CD4-positive, alpha-beta T cell treated with Interleukin-10 for 1 hour (primary cell): ENCODE measurements around the gene GTF2H3.

ENCODE experiments used
- DNase-seq: peaks from one replicate; pipeline ENCODE4 v3.0.0-alpha.2; 2020

The GTF2H3 gene

DNA sequence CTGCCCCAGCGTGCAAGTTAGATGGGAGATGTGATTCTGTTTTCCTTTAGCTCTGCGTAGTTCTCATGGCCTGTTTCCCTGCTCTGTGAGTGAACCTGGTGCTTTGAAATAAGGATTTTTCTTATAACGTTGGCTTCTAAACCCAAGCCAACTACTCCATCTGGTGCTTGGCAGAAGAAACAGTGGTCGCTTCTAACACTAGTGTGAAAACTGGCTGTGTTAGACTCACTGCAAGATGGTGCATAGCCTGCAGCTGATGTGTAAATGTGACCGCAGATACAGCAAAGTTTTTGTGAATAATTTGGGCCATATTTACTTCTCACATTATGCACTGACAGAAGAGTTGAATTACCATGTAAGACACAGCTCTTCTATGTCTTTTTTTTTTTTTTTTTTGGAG, 12.2 kb downstream of the GTF2H3 start:
- no peak for DNase-seq

DNA sequence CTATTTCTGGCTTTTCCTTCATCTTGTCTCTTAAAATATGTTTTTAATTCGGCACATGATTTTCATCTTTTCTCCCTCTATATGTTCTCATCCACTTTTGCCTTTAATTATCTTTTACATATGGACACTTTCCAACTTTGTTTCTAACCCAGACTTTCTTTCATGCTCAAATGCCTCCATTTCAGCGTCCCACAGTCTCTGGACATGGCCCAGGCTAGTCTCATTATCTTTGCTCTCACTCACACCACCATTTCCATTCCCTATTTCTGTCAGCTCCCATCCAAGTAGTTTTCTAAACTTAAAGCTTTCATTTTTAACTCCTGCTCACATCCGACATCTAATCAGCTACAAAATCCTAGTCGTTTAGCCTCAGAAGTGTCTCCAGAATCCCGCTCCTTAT, 14.8 kb downstream of the GTF2H3 start:
- DNase-seq, result no peak

DNA sequence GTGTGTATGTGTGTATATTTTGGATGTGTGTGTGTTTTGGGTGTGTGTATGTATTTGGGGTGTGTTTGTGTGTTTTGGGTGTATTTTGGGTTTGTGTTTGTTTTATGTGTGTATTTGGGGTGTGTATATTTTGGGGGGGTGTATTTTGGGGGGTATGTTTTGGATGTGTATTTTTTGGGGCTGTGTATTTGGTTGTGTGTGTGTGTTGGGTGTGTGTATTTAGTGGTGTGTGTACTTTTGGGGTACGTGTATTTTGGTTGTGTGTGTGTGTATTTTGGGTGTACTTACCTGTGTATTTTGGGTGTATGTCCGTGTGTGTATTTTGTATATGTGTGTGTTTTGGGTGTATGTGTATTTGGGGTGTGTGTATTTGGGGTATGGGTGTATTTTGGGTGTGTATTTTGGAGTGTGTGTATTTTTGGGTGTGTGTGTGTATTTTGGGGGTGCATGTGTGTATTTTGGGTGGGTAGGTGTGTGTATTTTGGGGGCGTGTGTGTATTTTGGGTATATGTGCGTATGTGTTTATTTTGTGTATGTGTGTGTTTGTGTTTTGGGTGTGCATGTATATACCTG, 20.6 kb downstream of the GTF2H3 start:
- DNase-seq, result no peak

DNA sequence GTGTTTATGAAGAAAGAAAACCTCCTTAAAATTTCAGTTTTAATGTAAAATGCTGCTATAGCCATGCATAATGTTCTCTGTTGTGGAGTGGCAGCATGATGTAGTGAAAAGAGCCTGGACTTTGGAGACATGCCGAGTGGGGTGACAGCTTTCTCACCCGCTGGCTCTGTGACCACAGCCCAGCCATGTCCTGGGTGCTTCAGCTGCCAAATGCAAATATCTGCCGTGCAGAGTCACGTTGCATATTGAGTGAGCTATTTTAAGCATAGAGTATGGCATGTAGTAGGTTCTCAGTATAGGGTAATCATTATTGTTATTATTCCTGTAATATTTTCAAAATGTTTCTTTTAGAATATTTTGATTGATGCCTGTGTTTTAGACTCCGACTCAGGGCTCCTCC, 21.8 kb downstream of the GTF2H3 start:
- DNase-seq, result no peak

DNA sequence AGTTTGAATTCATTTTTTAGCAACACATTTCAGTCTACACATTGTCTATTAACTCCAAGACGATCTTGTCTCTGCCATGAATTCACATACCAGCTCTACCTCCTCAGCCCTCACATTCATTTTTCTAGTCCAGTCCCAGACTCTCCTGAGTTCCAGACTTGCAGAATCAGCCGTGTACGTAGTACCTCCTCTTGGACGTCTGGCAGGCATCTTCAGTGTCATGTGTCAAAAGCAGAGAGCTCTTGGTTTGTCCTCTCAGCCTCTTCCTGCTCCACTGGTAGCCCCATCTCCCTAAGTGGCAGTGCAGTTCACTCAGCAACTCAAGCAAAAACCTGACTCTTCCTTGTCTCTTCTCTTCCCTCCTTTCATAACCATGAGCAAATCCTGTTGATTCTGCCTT, 22.8 kb downstream of the GTF2H3 start:
- DNase-seq, result no peak

DNA sequence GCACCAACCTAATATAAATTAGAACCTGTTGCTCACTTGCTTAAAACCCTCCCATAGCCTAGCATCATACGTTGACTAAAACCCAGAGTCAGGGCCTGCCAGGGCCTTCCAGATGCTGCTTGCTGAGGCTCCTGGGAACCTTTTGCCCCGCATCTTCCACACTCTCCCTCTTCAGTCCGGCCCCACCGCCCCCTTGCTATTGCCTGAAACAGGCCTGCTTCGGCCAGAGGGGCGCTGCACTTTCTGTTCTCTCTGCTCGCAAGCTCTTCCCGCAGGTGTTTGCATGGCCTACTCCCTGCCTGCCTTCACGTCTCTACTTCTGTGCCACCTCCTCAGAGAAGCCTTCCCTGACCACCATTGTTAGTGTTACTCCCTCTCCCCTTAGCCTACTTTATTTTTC, 23.6 kb downstream of the GTF2H3 start:
- no peak for DNase-seq

DNA sequence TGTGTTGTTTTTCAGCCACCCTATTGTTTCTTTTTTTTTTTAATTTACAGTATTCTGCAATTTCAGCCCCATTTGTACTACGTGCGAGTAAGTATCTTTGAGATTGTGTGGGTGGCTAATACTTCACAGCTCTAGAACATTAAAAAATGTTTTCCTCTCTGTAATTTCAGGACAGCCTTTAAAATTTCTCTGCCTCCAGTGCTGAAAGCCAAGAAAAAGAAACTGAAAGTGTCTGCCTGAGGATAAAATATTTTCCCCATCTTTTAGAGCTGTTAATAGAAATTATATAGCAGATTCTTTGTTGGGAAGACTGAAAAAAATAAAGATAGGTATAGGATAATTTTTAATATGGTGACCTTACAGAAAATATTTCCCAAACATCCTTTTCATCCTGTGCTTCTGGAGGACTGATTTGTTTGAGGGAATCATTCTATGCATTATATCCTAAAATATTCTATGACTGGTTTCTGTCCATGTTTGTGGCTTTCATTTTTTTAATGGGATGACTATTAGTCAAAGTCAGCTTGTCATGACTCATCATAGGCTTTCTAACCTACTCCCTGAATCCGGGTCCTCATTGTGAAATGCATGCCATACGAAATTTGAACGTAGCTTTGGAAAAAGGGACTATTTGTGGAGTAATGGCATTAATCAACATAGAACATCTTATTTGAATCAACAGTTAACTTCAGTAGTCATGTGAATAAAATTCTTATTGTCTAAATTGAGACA, 26.5 kb downstream of the GTF2H3 start:
- DNase-seq, result no peak

DNA sequence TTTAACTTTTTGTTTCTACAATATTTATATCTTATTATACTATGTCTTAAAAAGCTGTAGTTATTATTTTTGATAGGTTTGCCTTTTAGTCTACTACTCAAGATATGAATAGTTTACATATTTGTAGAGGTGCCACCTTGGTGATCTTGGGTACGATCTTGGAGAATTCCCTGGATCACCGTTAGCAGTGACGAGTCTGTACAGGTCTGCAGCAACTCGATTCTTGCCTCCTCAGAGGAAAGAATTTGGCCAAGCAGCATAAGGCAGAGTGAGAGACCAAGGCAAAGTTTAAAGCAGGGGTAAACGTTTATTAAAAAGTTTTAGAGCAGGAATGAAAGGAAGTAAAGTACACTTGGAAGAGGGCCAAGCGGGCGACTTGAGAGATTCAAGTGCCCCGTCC, 34.1 kb downstream of the GTF2H3 start:
- DNase-seq, result no peak

DNA sequence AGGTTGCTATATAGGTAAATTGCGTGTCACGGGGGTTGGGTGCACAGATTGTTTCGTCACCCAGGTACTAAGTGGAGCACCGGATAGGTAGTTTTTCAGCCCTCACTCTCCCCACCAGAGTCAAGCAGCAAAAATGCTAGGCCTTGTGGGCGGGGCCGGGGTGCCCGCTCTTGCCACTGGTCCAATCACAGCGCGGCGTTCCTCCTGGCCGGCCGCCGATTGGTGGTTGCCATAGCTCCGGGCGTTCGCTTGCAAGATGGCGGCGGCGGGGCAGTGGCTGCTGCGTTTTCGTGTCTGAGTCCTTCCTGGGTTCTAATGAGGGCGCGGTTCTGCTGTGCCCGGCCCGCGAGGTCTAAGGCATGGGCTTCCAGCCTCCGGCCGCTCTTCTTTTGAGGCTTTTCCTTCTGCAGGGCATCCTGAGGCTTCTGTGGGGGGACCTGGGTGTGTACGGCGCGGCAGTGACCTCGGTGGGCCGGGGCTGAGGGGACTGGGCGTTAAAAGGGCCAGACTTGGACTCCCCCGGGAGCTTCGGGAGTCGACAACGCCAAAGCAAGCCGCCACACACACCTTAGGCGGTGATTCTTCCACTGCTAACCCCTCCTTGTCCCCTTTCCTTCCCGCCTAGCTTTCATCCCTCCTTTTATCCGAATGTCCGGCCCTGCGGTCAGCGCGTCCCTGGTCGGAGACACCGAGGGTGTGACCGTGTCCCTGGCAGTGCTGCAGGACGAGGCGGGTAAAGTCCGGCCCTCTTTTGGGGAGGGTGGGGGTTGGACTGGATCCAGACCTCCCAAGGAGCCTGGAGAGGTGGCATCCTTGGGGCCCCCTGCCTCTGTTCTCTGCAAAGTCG, 37.5 kb downstream of the GTF2H3 start, which contains the start of gene TCTN2:
TCTN2 (plus strand) TSS at position 232 of the 847 bp plus-strand sequence; CDS start at position 360, 128 bp downstream.
- peak; percentile 95 for DNase-seq

DNA sequence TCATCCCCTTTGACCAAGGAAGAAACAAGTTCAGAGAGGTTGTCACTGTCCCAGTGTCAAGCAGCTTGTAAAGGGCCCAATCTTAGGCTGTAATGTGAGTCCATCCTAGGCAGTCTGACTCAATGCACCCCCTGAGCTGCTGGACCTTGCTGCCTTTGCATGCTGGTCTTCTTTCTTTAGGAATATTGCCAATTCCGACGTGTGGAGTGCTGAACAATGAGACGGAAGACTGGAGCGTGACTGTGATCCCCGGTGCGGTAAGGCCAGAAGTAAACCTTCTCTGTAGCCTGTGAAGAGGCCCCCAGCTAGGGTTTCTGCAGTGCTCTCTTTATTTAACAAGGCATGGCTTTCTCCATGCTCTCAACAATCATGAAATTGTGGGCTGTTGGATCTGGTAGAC, 38.2 kb downstream of the GTF2H3 start:
- no peak for DNase-seq

DNA sequence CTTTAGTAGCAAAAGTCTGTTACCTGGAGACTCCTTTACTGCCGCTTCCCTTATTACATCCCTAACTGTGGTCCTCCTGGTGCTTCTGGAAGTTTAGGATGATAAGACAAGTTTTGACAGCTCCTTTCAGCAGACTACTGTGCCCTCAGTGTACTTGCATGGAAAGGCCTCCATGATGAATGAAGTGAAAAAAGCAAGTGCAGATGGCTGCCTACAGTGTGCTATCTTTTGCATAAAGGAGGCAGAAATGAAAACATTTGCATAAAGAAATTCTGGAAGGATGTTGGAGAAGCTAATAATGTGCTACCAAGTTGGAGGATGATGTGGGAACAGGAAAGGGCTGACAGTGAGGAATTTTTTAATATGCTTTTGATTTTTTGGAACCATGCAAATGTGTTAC, 41.8 kb downstream of the GTF2H3 start:
- no peak for DNase-seq

DNA sequence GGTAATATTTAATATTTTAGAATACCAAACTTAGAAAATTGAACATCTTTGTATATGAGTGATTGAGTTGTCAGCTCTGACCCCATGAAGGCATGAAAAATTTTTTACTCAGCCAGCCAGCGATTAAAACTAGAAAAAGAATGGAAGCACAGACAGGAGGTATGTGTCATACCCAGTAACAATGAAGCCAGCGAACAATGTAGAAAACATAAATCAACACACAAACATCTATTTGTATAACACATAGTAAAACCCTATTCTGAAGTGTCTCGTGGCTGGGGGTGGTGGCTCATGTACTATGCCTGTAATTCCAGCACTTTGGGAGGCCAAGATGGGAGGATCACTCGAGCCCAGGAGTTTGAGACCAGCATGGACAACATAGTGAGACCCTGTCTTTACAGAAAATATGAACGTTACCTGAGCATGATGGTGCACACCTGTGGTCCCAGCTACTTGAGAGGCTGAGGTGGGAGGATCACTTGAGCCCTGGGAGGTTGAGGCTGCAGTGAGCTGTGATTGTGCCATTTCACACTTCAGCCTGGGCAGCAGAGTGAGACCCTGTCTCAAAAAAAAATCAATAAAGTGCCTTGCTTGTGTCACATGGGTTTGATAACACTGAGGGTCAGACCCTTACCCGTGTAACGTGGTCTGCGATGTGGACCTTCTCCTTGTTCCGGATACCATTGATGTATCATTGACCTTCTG, 43.1 kb downstream of the GTF2H3 start:
- no peak for DNase-seq

DNA sequence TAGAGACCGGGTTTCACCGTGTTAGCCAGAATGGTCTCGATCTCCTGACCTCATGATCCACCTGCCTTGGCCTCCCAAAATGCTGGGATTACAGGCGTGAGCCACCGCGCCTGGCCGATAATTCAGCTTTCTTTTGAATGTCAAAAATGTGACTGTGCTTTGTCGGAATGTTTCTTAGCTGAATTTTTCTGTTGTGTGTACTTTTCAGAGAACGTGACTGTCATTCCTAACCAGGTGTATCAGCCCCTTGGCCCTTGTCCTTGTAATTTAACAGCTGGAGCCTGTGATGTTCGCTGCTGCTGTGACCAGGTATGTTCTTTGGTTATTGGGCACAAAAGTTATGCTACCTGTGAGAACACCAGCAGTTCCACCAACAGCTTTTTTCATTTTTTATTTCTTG, 45.4 kb downstream of the GTF2H3 start:
- DNase-seq, result no peak

DNA sequence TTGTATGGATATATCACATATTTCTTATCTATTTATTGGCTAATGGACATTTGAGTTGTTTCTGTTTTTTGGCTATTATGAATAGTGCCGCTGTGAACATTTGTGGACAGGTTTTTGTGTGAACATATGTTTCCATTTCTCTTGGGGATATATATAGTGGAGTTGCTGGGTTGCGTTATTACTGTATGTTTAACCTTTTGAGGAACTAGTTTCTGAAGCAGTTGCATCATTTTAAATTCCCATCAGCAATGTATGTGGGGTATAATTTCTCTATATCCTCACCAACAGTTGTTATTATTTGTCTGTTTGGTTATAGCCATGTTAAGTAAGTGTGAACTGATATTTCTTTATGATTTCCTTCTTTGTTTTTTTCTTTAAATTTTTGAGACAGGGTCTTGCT, 48.0 kb downstream of the GTF2H3 start:
- DNase-seq, result no peak

DNA sequence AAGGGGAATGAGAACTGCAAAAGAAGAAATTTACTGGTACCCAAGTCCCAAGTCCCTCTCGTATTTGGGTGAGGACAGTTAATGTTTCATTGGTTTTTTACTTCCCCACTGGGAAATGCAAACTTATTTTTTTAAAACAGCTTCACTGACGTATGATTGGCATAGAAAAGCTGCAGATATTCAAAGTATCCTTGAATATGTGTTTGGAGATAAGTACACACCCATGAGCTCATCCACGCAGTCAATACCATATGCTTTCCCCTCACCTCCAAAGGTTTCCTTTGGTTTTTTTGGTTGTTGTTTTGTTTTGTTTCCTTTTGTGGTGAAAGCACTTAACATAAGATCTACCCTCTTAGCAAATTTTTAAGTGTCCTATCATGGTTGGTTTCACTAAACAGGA, 50.3 kb downstream of the GTF2H3 start:
- DNase-seq, result no peak

DNA sequence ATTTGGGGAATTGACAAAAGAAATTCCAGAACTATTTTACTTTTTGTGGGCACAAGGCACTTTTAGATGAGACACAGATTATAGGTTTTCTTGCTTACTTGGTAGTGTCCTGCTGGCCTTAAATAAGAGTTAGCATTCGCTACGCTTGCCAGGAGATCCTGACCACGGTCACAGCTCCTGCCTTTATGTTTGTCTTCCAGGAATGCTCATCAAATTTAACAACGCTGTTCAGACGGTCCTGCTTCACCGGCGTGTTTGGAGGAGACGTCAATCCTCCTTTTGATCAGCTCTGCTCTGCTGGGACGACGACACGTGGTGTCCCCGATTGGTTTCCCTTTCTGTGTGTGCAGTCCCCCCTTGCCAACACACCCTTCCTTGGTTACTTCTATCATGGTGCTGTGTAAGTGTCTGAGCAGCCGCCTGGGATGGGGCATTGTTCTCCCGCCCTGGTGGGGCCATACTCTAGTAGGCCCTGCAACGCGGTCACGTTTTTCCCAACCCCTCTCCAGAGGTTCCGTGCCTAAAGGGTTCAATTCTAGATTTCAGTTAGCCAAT, 53.1 kb downstream of the GTF2H3 start:
- no peak for DNase-seq

DNA sequence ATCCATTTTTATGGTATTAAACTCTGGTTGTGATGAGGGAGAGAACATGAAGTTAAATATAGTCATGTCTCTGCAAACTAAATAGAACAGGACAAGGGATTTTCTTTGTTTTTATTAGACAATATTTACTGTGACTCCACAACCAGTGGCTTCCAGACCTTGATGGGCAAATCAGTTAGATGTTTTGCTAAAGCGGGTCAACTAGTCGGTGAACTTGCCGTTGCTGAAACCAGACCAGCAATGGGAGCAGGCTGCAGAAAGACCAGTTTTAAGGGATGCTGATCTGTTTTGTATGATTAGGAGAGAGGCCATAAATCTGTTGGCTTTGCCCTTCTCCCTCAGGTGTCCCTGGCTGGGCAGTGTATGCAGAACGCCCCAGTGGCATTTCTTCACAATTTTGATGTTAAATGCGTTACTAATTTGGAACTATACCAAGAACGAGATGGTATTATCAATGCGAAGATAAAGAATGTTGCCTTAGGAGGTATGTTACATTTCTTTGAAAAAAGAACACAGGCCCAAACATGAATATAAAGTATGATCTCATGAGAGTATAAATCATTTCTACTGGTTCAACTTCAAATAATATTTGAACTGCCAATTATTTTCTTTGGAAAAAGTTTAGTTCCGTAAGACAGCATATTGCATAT, 56.7 kb downstream of the GTF2H3 start:
- DNase-seq, result no peak

DNA sequence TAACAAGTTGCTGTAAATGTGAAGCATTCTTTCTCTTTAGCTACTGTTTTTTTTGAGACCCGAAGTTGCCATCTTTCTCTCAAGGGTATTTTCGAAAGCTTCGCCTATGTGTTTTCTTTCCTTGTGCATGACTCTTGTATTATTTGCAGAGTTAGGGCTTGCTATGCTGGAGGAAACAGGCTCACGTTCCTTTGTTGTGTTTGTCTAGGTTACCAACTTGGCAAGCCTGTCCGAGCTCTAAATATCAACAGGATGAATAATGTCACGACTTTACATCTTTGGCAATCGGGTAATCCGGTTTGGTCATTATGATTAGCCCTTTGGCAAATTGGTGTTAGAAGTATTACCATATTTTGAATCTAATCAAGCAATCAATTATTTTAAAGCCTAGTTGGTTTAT, 62.6 kb downstream of the GTF2H3 start:
- DNase-seq, result no peak

DNA sequence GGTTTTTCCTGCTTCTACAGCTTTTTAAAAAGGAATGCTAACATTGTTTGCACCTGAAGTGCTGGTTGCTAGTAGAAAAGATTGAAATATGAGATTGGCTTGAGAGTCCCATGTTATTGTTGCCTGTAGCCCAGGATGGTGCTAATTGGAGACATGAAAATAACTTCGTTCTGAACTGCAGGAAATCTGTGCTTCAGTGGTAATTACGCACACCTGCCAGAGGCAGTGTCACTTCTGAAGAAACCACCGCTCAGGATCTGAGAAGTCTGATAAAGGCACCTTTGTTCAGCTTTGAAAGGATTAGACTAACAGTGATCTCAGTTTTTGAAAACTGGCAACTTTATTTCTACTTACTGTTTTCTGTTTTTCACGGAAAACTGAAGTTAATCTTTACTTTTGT, 63.0 kb downstream of the GTF2H3 start:
- DNase-seq, result no peak

DNA sequence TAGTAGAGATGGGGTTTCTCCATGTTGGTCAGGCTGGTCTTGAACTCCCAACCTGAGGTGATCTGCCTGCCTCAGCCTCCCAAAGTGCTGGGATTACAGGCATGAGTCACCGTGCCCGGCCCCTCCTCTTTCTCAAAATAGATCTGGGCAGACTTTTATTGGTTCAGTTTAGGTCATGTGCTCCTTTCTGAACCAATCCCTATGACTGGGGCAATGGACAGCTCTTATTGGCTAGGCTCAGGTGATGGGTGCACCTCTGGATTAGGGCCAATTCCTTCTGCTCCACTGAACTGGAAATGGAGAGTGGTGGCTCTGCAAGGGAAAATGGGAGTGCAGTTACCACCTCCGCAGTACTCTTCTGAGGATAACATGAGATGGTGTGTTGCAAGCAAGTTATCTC, 72.3 kb downstream of the GTF2H3 start:
- no peak for DNase-seq

DNA sequence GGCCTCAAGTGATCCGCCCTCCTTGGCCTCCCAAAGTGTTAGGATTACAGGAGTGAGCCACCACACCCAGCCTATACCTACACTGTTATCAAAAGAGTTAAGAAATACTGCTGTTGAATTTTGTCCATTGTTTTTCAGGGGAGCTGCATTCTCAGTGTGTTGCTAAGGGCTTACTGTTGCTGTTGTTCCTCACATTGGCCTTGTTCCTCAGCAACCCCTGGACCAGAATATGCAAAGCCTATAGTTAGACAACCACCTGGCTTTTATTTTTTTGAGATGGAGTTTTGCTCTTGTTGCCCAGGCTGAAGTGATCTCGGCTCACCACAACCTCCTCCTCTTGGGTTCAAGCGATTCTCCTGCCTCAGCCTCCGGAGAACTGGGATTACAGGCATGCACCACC, 73.8 kb downstream of the GTF2H3 start:
- DNase-seq, result no peak
